H1 (cell line): Measurements from ENCODE around the gene RFPL3. TPM values are rescaled to one million over a fixed set of nuclear protein-coding genes. Genes with fewer than 3 reads are reported as not detected.

Experiments
- BCL11A ChIP-seq, 2 experiments: IDR thresholded peaks; one replicate each; pipeline ENCODE4 v1.6.1; 2011; ENCODE audit warnings: low read depth in 2 of 2, low read length in 2 of 2, mild to moderate bottlenecking in 2 of 2
- BRCA1 ChIP-seq: IDR thresholded peaks from 2 replicates; pipeline ENCODE4 v1.6.1; 2012; ENCODE audit warnings: low read depth, low read length, improper control_type of control experiment
- CBX8 ChIP-seq: fragments of 300-800, 300-1000 bp; sonication (generic); IDR thresholded peaks from 2 replicates; pipeline ENCODE4 v1.7.1; 2016; ENCODE audit warnings: low read depth, low read length, borderline replicate concordance
- KDM4A ChIP-seq: IDR thresholded peaks from one replicate; pipeline ENCODE4 v1.7.1; 2012; ENCODE audit warnings: low read depth, mild to moderate bottlenecking, moderate library complexity, low read length, inconsistent platforms; ENCODE audit not compliant: severe bottlenecking
- NANOG ChIP-seq: IDR thresholded peaks from 2 replicates; pipeline ENCODE4 v1.6.1; 2011; ENCODE audit warnings: low read length, low read depth, mild to moderate bottlenecking, inconsistent platforms; ENCODE audit not compliant: insufficient read depth, poor library complexity, severe bottlenecking
- NRF1 ChIP-seq: IDR thresholded peaks from 2 replicates; pipeline ENCODE4 v1.6.1; 2011; ENCODE audit warnings: mild to moderate bottlenecking, low read depth, low read length, improper control_type of control experiment
- POLR2A ChIP-seq, 2 experiments: IDR thresholded peaks; 1 replicate in 1 of 2; 2 replicates in 1 of 2; pipeline ENCODE4 v1.6.1; 2011; ENCODE audit warnings: low read depth in 2 of 2, low read length in 2 of 2, mild to moderate bottlenecking in 2 of 2; ENCODE audit errors: control extremely low read depth in 1 of 2
- RAD21 ChIP-seq, 2 experiments: IDR thresholded peaks in 1 of 2; conservative IDR thresholded peaks in 1 of 2; 2 replicates each; pipeline ENCODE4 v1.6.1; 2011; ENCODE audit warnings: low read depth in 2 of 2, low read length in 2 of 2, improper control_type of control experiment in 1 of 2, inconsistent platforms in 1 of 2, mild to moderate bottlenecking in 1 of 2, moderate library complexity in 1 of 2
- SAP30 ChIP-seq: fragments of 300-600 bp; sonication (generic); IDR thresholded peaks from 2 replicates; pipeline ENCODE4 v1.7.1; 2012; ENCODE audit warnings: low read length, moderate library complexity, mild to moderate bottlenecking, inconsistent platforms; ENCODE audit not compliant: insufficient read depth, insufficient replicate concordance
- SIN3A ChIP-seq, 2 experiments: IDR thresholded peaks in 1 of 2; conservative IDR thresholded peaks in 1 of 2; 2 replicates each; pipeline ENCODE4 v1.6.1; 2011 to 2012; ENCODE audit warnings: low read length in 2 of 2, improper control_type of control experiment in 1 of 2, low read depth in 1 of 2, mild to moderate bottlenecking in 1 of 2
- SIRT6 ChIP-seq: IDR thresholded peaks from one replicate; pipeline ENCODE4 v1.7.1; 2012; ENCODE audit warnings: low read length, inconsistent platforms
- SRF ChIP-seq: IDR thresholded peaks from 2 replicates; pipeline ENCODE4 v1.6.1; 2011; ENCODE audit warnings: mild to moderate bottlenecking, low read depth, low read length, moderate library complexity
- TBP ChIP-seq: IDR thresholded peaks from 2 replicates; pipeline ENCODE4 v1.6.1; 2011; ENCODE audit warnings: low read depth, low read length, improper control_type of control experiment
- TCF12 ChIP-seq: IDR thresholded peaks from 2 replicates; pipeline ENCODE4 v1.6.1; 2011; ENCODE audit warnings: low read depth, mild to moderate bottlenecking, low read length
- TEAD4 ChIP-seq: IDR thresholded peaks from 2 replicates; pipeline ENCODE4 v1.6.1; 2012; ENCODE audit warnings: low read depth, low read length, inconsistent platforms, mixed read lengths
- polyA plus RNA-seq, 7 experiments: library from polyadenylated mRNA; depleted of rRNA in 3 of 7; stranded (reverse) in 5 of 7; unstranded in 2 of 7; fragments of >200 nt in 5 of 7; fragments of 200-250 nt in 2 of 7; gene quantifications; 1 replicate in 5 of 7; 2 replicates in 1 of 7; 4 replicates in 1 of 7; pipeline versions ENCODE4 v1.2.1 to v1.2.3, GENCODE V29; 2011 to 2013; ENCODE audit warnings: missing spikeins in 2 of 7, mixed read lengths in 2 of 7
- total RNA-seq: library from RNA; stranded (reverse); fragmentation: NEBNext Ultra II Directional; extraction: Animal tissue kit (Norgen Biotek cat#: 25700); gene quantifications from 2 replicates; pipeline ENCODE4 v1.2.1, GENCODE V29; 2021
- TF ChIP-seq, protein P1 (sequence below): IDR thresholded peaks from 2 replicates; pipeline ENCODE4 v1.6.1; 2011; ENCODE audit warnings: low read length, improper control_type of control experiment
- TF ChIP-seq, protein P2 (sequence below): IDR thresholded peaks from 2 replicates; pipeline ENCODE4 v1.6.1; 2012; ENCODE audit warnings: inconsistent platforms

RFPL3 gene
- total and polyA plus RNA-seq, 2 of the 8 experiments (the other 6 are each of a cell fraction or from before 2014, with no cell fraction given), result 0.08 to 0.24 TPM

DNA sequence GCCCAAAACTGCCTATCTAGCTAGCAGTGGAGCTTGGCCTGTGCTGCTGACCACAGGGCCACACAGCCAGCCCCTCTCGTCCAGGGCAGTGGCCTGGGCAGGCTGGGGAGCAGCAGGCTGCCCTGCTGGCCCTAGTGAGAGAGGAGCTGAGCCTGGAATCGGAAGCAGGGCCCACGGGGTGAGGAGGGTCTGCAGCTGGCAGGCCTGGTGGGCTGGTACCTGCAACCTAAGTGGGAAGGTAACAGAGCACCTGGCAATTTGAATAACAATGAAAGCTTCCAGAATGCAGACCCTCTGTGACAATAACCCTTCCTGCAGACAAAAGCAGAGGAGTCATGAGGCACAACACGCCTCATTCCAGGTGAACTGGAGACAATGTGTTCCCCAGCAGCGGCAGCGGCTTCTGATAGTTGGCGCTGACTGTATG is 31.8 kb upstream of the RFPL3 start (continued):
- TF ChIP-seq RAD21 (IDR thresholded peaks at IDR 0.05 in 1 of 2, conservative IDR thresholded peaks at IDR 0.05 in 1 of 2; ENCODE audit: low read depth in 2 of 2, low read length in 2 of 2), result no peak
- TF ChIP-seq SIN3A (conservative IDR thresholded peaks at IDR 0.05 in 1 of 2, IDR thresholded peaks at IDR 0.05 in 1 of 2; ENCODE audit: low read depth in 1 of 2, low read length in 2 of 2), result no peak
- no peak for TF ChIP-seq TBP
- TF ChIP-seq SRF, result no peak
- no peak for TF ChIP-seq SAP30
- TF ChIP-seq CBX8, result no peak
- TF ChIP-seq BCL11A (IDR thresholded peaks at IDR 0.05; ENCODE audit: low read depth in 2 of 2, low read length in 2 of 2), result no peak
- TF ChIP-seq TCF12, result peak; percentile 98
- TF ChIP-seq SIRT6, result no peak
- TF ChIP-seq, protein P1, sequence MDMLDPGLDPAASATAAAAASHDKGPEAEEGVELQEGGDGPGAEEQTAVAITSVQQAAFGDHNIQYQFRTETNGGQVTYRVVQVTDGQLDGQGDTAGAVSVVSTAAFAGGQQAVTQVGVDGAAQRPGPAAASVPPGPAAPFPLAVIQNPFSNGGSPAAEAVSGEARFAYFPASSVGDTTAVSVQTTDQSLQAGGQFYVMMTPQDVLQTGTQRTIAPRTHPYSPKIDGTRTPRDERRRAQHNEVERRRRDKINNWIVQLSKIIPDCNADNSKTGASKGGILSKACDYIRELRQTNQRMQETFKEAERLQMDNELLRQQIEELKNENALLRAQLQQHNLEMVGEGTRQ, result no peak
- TF ChIP-seq, protein P2, sequence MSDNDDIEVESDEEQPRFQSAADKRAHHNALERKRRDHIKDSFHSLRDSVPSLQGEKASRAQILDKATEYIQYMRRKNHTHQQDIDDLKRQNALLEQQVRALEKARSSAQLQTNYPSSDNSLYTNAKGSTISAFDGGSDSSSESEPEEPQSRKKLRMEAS, result peak; percentile 49
- peak; percentile 54; the same call in 1 of the 2 replicates for TF ChIP-seq TEAD4
- no peak for TF ChIP-seq BRCA1
- TF ChIP-seq POLR2A (IDR thresholded peaks at IDR 0.05; ENCODE audit: control extremely low read depth in 1 of 2, low read depth in 2 of 2, low read length in 2 of 2), result no peak
- TF ChIP-seq KDM4A, result no peak
- TF ChIP-seq NRF1, result no peak
- TF ChIP-seq NANOG, result no peak
